Endothelial cell of umbilical vein (primary cell): Measurements from ENCODE around the gene IKZF5. TPM values are rescaled to one million over a fixed set of nuclear protein-coding genes. Genes with fewer than 3 reads are reported as not detected.

ENCODE experiments used
- BruUV-seq: library from RNA; stranded (reverse); fragments of 400-500 nt; replicated peaks from 2 replicates; lab custom pipeline; 2021; lab: Mats Ljungman, UMichigan
- CTCF ChIA-PET: fragments of 300-600, 350-600 bp; sonication (Branson Sonifier 250); formaldehyde crosslinking; loops from one replicate; lab custom pipeline; 2021; ENCODE audit warnings: antibody characterized with exemption, inconsistent platforms; lab: Charles Lee
- POLR2A ChIA-PET: fragments of 300-600, 350-600 bp; sonication (Branson Sonifier 250); formaldehyde crosslinking; loops from one replicate; lab custom pipeline; 2021; ENCODE audit warnings: antibody characterized with exemption, inconsistent platforms; lab: Charles Lee
- DNase-seq: peaks from one replicate; pipeline ENCODE4 v3.0.0-alpha.2; 2011; ENCODE audit warnings: low read depth, low spot score
- FAIRE-seq: peaks from 2 replicates; lab custom pipeline; 2011; peaks lifted over from hg19 to GRCh38; lab: Jason Lieb, UNC
- H2AFZ ChIP-seq: 2 replicates; pipeline ENCODE4 v1.6.0; 2012; ENCODE audit warnings: low read depth, low read length, control low read depth, inconsistent platforms
- H3K27ac ChIP-seq: 2 replicates; pipeline ENCODE4 v1.5.1; 2011; ENCODE audit warnings: low read depth, mild to moderate bottlenecking, control low read depth, low read length, moderate library complexity; ENCODE audit not compliant: insufficient read depth
- H3K27me3 ChIP-seq, 2 experiments: 2 replicates each; pipeline versions ENCODE4 v1.6.0 to v1.6.1; 2011; ENCODE audit warnings: low read length in 2 of 2, mixed read lengths in 1 of 2; ENCODE audit not compliant: control insufficient read depth in 2 of 2, insufficient read depth in 2 of 2
- H3K36me3 ChIP-seq, 2 experiments: 2 replicates in 1 of 2; 3 replicates in 1 of 2; pipeline ENCODE4 v1.5.1; 2011; ENCODE audit warnings: low read length in 2 of 2, mild to moderate bottlenecking in 1 of 2, moderate library complexity in 1 of 2; ENCODE audit not compliant: control insufficient read depth in 2 of 2, insufficient read depth in 2 of 2; ENCODE audit errors: extremely low read depth in 1 of 2
- H3K4me1 ChIP-seq: 3 replicates; pipeline ENCODE4 v1.5.1; 2011; ENCODE audit warnings: mild to moderate bottlenecking, low read length; ENCODE audit not compliant: control insufficient read depth, insufficient read depth; ENCODE audit errors: extremely low read depth
- H3K4me2 ChIP-seq: 2 replicates; pipeline ENCODE4 v1.6.1; 2011; ENCODE audit warnings: low read length, control low read depth, mixed read lengths; ENCODE audit not compliant: insufficient read depth
- H3K4me3 ChIP-seq, 3 experiments: fragments of 200-600 bp in 1 of 3; sonication (generic), shearing (Covaris generic) in 1 of 3; replicated peaks in 1 of 3; 2 replicates each; pipeline ENCODE4 v1.5.1; 2011 to 2016; ENCODE audit warnings: control low read depth in 3 of 3, low read length in 3 of 3, mild to moderate bottlenecking in 2 of 3, inconsistent platforms in 1 of 3, low read depth in 1 of 3, moderate library complexity in 1 of 3; ENCODE audit not compliant: insufficient read depth in 1 of 3
- H3K79me2 ChIP-seq: 2 replicates; pipeline ENCODE4 v1.6.0; 2012; ENCODE audit warnings: low read length, inconsistent platforms; ENCODE audit not compliant: control insufficient read depth, insufficient read depth
- H3K9ac ChIP-seq: replicated peaks from 2 replicates; pipeline ENCODE3; 2011; ENCODE audit warnings: low read length, control low read depth; ENCODE audit not compliant: insufficient read depth; ENCODE audit errors: extremely low read depth
- H3K9me1 ChIP-seq: replicated peaks from 3 replicates; pipeline ENCODE4 v1.6.0; 2011; ENCODE audit warnings: mild to moderate bottlenecking, low read length; ENCODE audit not compliant: control insufficient read depth, insufficient read depth; ENCODE audit errors: extremely low read depth
- H3K9me3 ChIP-seq: replicated peaks from 2 replicates; pipeline ENCODE4 v1.5.1; 2012; ENCODE audit warnings: low read length, inconsistent platforms; ENCODE audit not compliant: control insufficient read depth, insufficient read depth
- H4K20me1 ChIP-seq: replicated peaks from 2 replicates; pipeline ENCODE3; 2011; ENCODE audit warnings: mild to moderate bottlenecking, low read length; ENCODE audit not compliant: control insufficient read depth, insufficient read depth; ENCODE audit errors: extremely low read depth
- CTCF ChIP-seq, 2 donors: IDR thresholded peaks; 1 replicate in 1 of 2; 2 replicates in 1 of 2; pipeline ENCODE4 v1.5.1; 2011; ENCODE audit warnings: low read length in 2 of 2, mild to moderate bottlenecking in 2 of 2, moderate library complexity in 2 of 2, control low read depth in 1 of 2, inconsistent platforms in 1 of 2, low read depth in 1 of 2; ENCODE audit not compliant: insufficient read depth in 1 of 2; ENCODE audit errors: extremely low read depth in 1 of 2
- JUN ChIP-seq: IDR thresholded peaks from 2 replicates; pipeline ENCODE4 v1.6.1; 2011; ENCODE audit warnings: borderline replicate concordance, low read depth; ENCODE audit not compliant: insufficient read length, insufficient read depth
- POLR2AphosphoS5 ChIP-seq: IDR thresholded peaks from 2 replicates; pipeline ENCODE4 v1.6.1; 2012; ENCODE audit warnings: low read depth, mild to moderate bottlenecking, control low read depth, low read length, moderate library complexity; ENCODE audit not compliant: insufficient read depth
- dilution Hi-C: fragments of 300-500 bp; cut with MboI; formaldehyde crosslinking; loops from one replicate; pipeline ENCODE4 v1.15.0; 2019; ENCODE audit warnings: low sequenced_read_pairs; ENCODE audit not compliant: extremely low pct_ligation_motif_present
- intact Hi-C: fragments of 100-400 bp; cut with micrococcal nuclease; formaldehyde crosslinking; loops from one replicate; pipeline ENCODE4 v1.10.0; 2022
- polyA plus RNA-seq, 4 experiments: library from polyadenylated mRNA; depleted of rRNA in 3 of 4; stranded (reverse) in 3 of 4; unstranded in 1 of 4; fragments of >200 nt; gene quantifications; 2 replicates each; pipeline versions ENCODE4 v1.2.1 to v1.2.3, GENCODE V29; 2011 to 2012; ENCODE audit warnings: missing spikeins in 1 of 4
- total RNA-seq: library from RNA; stranded (reverse); gene quantifications from 2 replicates; pipeline ENCODE4 v1.2.3, GENCODE V29; 2021

Gene IKZF5
- total and polyA plus RNA-seq, 2 donors (not counting 3 experiments of a cell fraction or from before 2014, with no cell fraction given), result 7.1 to 10.3 TPM

- Histone ChIP-seq H4K20me1 (no peaks in the 10 kb centered on the region), H3K79me2 (no peaks in the 10 kb centered on the region), H3K9me1 (no peaks in the 10 kb centered on the region), H3K9me3 (no peaks in the 10 kb centered on the region), H3K27me3 (no peaks in the 10 kb centered on the region), H3K4me1 (no peaks in the 10 kb centered on the region), H3K36me3 (no peaks in the 10 kb centered on the region), H3K27ac (no peak overlapping the region), H3K4me3 (no peak overlapping the region), H3K9ac (no peak overlapping the region), H2AFZ (no peak overlapping the region), H3K4me2 (no peak overlapping the region)
- dilution Hi-C loops, result no loop called here
- no TSS peak for BruUV-seq
- peak; percentile 92 for FAIRE-seq
- no peak for TF ChIP-seq JUN
- no peak for TF ChIP-seq POLR2AphosphoS5
- TF ChIP-seq CTCF (IDR thresholded peaks at IDR 0.05; ENCODE audit: extremely low read depth in 1 of 2, insufficient read depth in 1 of 2, low read depth in 1 of 2, low read length in 2 of 2), result peak; percentile 59 to 76
- DNase-seq, result peak; percentile 61
- intact Hi-C loops, result loop anchor here (1.0 kb wide), 1 partner anchor 516 kb away; no protein-coding TSS in a partner anchor
- CTCF ChIA-PET, result interaction anchor here (0.6 to 1.6 kb wide), 26 partner anchors 8 to 1418 kb away, joined by 3 to 15 read pairs (median 3); partner anchors contain the start of gene LHPP
- POLR2A ChIA-PET, result no interaction called here
These were observed 34.9 kb upstream of the IKZF5 start for GRCh38 chr10:123043409-123043925.
